Neuronal stem cell (in vitro differentiated cells): ENCODE measurements around the gene STIM1.

Experiments
- DNase-seq: peaks from one replicate; pipeline ENCODE4 v3.0.0-alpha.2; 2013; ENCODE audit warnings: low spot score
- H2AFZ ChIP-seq: one replicate; pipeline ENCODE4 v1.6.1; 2013; ENCODE audit warnings: mild to moderate bottlenecking, low read length, inconsistent platforms
- H2AK5ac ChIP-seq: 2 replicates; pipeline ENCODE4 v1.6.1; 2013; ENCODE audit warnings: low read depth, mild to moderate bottlenecking, inconsistent platforms, low read length, moderate library complexity, mixed read lengths
- H2BK120ac ChIP-seq: 2 replicates; pipeline ENCODE4 v1.6.1; 2013; ENCODE audit warnings: low read depth, mild to moderate bottlenecking, inconsistent platforms, low read length, moderate library complexity, mixed read lengths
- H2BK12ac ChIP-seq: one replicate; pipeline ENCODE4 v1.6.1; 2013; ENCODE audit warnings: low read length, inconsistent platforms
- H2BK15ac ChIP-seq: 2 replicates; pipeline ENCODE4 v1.6.1; 2013; ENCODE audit warnings: mild to moderate bottlenecking, low read length, inconsistent platforms, mixed read lengths
- H2BK5ac ChIP-seq: one replicate; pipeline ENCODE4 v1.6.1; 2013; ENCODE audit warnings: inconsistent platforms, mild to moderate bottlenecking, low read length, moderate library complexity
- H3K14ac ChIP-seq: one replicate; pipeline ENCODE4 v1.6.1; 2013; ENCODE audit warnings: low read length, inconsistent platforms
- H3K18ac ChIP-seq: 2 replicates; pipeline ENCODE4 v1.6.1; 2013; ENCODE audit warnings: low read length, inconsistent platforms
- H3K23ac ChIP-seq: 2 replicates; pipeline ENCODE4 v1.6.1; 2013; ENCODE audit warnings: low read depth, mild to moderate bottlenecking, mixed read lengths, low read length, inconsistent platforms; ENCODE audit not compliant: poor library complexity
- H3K27ac ChIP-seq: replicated peaks from 3 replicates; pipeline ENCODE4 v1.5.1; 2013; ENCODE audit warnings: low read length, inconsistent platforms
- H3K27me3 ChIP-seq, 3 experiments: 2 replicates each; pipeline ENCODE4 v1.6.1; 2013; ENCODE audit warnings: low read length in 3 of 3, mild to moderate bottlenecking in 2 of 3, inconsistent platforms in 1 of 3, low read depth in 1 of 3, mixed read lengths in 1 of 3, moderate library complexity in 1 of 3; ENCODE audit not compliant: control insufficient read depth in 3 of 3, insufficient read depth in 3 of 3
- H3K36me3 ChIP-seq, 2 donors: replicated peaks in 1 of 2; 2 replicates each; pipeline ENCODE4 v1.6.1; 2013; ENCODE audit warnings: low read length in 2 of 2; ENCODE audit not compliant: control insufficient read depth in 2 of 2, insufficient read depth in 2 of 2
- H3K4ac ChIP-seq: 2 replicates; pipeline ENCODE4 v1.6.1; 2013; ENCODE audit warnings: inconsistent platforms, mild to moderate bottlenecking, low read length, moderate library complexity
- H3K4me1 ChIP-seq, 2 donors: 1 replicate in 1 of 2; 2 replicates in 1 of 2; pipeline ENCODE4 v1.6.1; 2013; ENCODE audit warnings: low read length in 2 of 2, low read depth in 1 of 2; ENCODE audit not compliant: control insufficient read depth in 2 of 2, insufficient read depth in 1 of 2
- H3K4me2 ChIP-seq: one replicate; pipeline ENCODE4 v1.6.1; 2013; ENCODE audit warnings: mild to moderate bottlenecking, low read length, inconsistent platforms; ENCODE audit not compliant: insufficient read depth, poor library complexity, severe bottlenecking
- H3K4me3 ChIP-seq, 2 donors: 2 replicates each; pipeline ENCODE4 v1.5.1; 2013; ENCODE audit warnings: low read length in 2 of 2, mild to moderate bottlenecking in 2 of 2, inconsistent platforms in 1 of 2, moderate library complexity in 1 of 2
- H3K79me1 ChIP-seq: one replicate; pipeline ENCODE4 v1.6.1; 2013; ENCODE audit warnings: low read depth, mild to moderate bottlenecking, inconsistent platforms, low read length, moderate library complexity
- H3K9ac ChIP-seq: one replicate; pipeline ENCODE4 v1.6.1; 2013; ENCODE audit warnings: mild to moderate bottlenecking, low read depth, low read length, inconsistent platforms; ENCODE audit not compliant: poor library complexity
- H3K9me3 ChIP-seq, 2 donors: replicated peaks in 1 of 2; 2 replicates each; pipeline versions ENCODE3 to v1.6.1; 2013; ENCODE audit warnings: low read length in 2 of 2, mild to moderate bottlenecking in 2 of 2, inconsistent platforms in 1 of 2, low read depth in 1 of 2, mixed read lengths in 1 of 2, moderate library complexity in 1 of 2; ENCODE audit not compliant: control insufficient read depth in 2 of 2, insufficient read depth in 1 of 2
- H4K8ac ChIP-seq: one replicate; pipeline ENCODE4 v1.6.1; 2013; ENCODE audit warnings: low read depth, mild to moderate bottlenecking, inconsistent platforms, low read length, moderate library complexity
- H4K91ac ChIP-seq: one replicate; pipeline ENCODE4 v1.6.1; 2013; ENCODE audit warnings: low read length, low read depth, mild to moderate bottlenecking, inconsistent platforms; ENCODE audit not compliant: poor library complexity
- WGBS, 2 donors: extraction: QIAGEN DNeasy Blood & Tissue Kit; methylation state at CpG; one replicate each; pipeline ENCODE4 v1.1.7; 2013; ENCODE audit warnings: missing lambda C conversion rate in 2 of 2, mixed read lengths in 1 of 2; ENCODE audit not compliant: insufficient read length in 2 of 2, insufficient replicate concordance in 1 of 2; ENCODE audit errors: extremely low coverage in 2 of 2; 5-methylcytosine and 5-hydroxymethylcytosine counted together

Gene STIM1

DNA sequence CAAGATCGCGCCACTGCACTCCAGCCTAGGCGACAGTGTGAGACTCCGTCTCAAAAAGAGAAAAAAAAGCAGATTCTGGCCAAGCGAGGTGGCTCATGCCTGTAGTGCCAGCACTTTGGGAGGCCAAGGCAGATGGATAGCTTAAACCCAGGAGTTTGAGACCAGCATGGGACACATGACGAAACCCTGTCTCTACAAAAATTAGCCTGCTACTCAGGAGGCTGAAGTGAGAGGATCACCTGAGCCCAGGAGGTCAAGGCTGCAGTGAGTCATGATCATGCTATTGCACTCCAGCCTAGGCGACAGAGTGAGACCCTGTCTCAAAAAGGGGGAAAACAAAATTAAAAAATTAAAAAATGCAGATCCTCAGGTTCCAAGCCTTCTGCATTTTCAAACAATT, 33.2 kb upstream of the STIM1 start:
- H3K9ac ChIP-seq: no peak overlapping the region
- H3K23ac ChIP-seq: no peak overlapping the region
- no peak overlapping the region for H3K4me3 ChIP-seq
- H2AK5ac ChIP-seq: no peak overlapping the region
- no peak overlapping the region for H2BK5ac ChIP-seq
- H4K8ac ChIP-seq: no peak overlapping the region
- no peak for DNase-seq
- no peak overlapping the region for H2BK120ac ChIP-seq
- H2BK15ac ChIP-seq: no peak overlapping the region
- H3K27me3 ChIP-seq: no peaks in the 10 kb centered on the region
- H3K79me1 ChIP-seq: no peaks in the 10 kb centered on the region
- no peak overlapping the region for H3K18ac ChIP-seq
- H3K9me3 ChIP-seq: no peaks in the 10 kb centered on the region
- no peak overlapping the region for H3K27ac ChIP-seq
- H3K14ac ChIP-seq: no peak overlapping the region
- H4K91ac ChIP-seq: no peak overlapping the region
- H2BK12ac ChIP-seq: no peak overlapping the region
- peaks cover 13 to 56% of the 10 kb centered on the region in 2 donors for H3K36me3 ChIP-seq
- H3K4ac ChIP-seq: no peak overlapping the region
- no peak overlapping the region for H2AFZ ChIP-seq
- peaks cover 0 to 9% of the 10 kb centered on the region in 2 donors for H3K4me1 ChIP-seq
- no CpG with 5 or more reads among the region's 7 CpGs for WGBS, 2 donors
- no peak overlapping the region for H3K4me2 ChIP-seq

DNA sequence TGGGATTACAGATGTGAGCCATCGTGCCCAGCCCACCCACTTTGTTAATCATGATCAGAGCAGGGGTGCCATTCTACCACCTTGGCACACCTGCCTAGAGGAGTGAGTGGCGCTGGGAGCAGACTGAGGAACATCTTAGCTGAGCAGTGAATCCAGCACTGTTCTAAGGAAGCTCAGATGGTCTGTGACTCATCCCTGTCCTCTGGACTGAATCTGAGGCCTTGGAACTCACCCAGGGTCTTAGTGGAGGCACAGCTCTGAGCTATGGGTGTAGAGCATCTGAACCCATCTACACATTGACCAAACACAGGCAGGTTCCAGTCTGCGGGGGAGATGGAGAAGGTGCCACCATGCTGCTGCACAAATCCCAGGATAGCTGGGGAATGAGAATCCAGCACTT, 32.2 kb upstream of the STIM1 start:
- H3K23ac ChIP-seq: no peak overlapping the region
- H3K14ac ChIP-seq: no peak overlapping the region
- H3K9ac ChIP-seq: no peak overlapping the region
- H3K4me2 ChIP-seq: no peak overlapping the region
- H3K27me3 ChIP-seq: no peaks in the 10 kb centered on the region
- H3K9me3 ChIP-seq: no peaks in the 10 kb centered on the region
- WGBS, 2 donors: no CpG with 5 or more reads among the region's 3 CpGs
- no peak overlapping the region for H4K8ac ChIP-seq
- no peaks in the 10 kb centered on the region for H3K79me1 ChIP-seq
- H2BK15ac ChIP-seq: no peak overlapping the region
- no peak overlapping the region for H3K4me3 ChIP-seq
- H2AK5ac ChIP-seq: no peak overlapping the region
- peaks cover 0 to 11% of the 10 kb centered on the region in 2 donors for H3K4me1 ChIP-seq
- H2BK12ac ChIP-seq: no peak overlapping the region
- H4K91ac ChIP-seq: no peak overlapping the region
- DNase-seq: no peak
- H2BK120ac ChIP-seq: no peak overlapping the region
- H3K27ac ChIP-seq: no peak overlapping the region
- H3K4ac ChIP-seq: no peak overlapping the region
- H2BK5ac ChIP-seq: no peak overlapping the region
- H2AFZ ChIP-seq: no peak overlapping the region
- peaks cover 22 to 61% of the 10 kb centered on the region in 2 donors for H3K36me3 ChIP-seq
- no peak overlapping the region for H3K18ac ChIP-seq

DNA sequence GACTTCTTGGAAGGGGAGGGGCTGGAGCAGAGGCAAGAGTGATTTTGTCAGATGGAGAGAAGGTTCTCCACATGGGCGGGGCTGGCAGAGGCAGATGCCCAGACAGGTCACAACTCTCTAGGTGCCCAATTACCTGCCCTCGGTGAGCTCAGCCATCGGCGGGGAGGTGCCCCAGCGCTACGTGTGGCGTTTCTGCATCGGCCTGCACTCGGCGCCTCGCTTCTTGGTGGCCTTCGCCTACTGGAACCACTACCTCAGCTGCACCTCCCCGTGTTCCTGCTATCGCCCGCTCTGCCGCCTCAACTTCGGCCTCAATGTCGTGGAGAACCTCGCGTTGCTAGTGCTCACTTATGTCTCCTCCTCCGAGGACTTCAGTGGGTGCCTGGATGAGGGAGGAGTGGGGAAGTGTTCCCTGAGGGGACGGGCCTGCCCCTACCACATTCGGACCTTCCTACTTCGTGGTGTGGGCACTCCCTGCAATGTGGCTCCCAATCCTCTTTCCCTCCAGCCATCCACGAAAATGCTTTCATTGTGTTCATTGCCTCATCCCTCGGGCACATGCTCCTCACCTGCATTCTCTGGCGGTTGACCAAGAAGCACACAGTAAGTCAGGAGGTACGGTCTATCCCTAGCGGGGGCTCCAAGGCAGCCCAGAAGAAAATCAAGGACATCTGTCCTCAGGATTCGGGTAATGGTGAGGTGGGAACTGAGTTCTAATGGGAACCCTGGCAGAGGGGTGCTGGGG, 31.5 kb upstream of the STIM1 start:
- no peak overlapping the region for H2BK5ac ChIP-seq
- no peak overlapping the region for H3K4me3 ChIP-seq
- H3K27me3 ChIP-seq: no peaks in the 10 kb centered on the region
- DNase-seq: no peak
- peak overlapping the region; percentile 53 for H2BK12ac ChIP-seq
- H2AFZ ChIP-seq: no peak overlapping the region
- H3K9me3 ChIP-seq: no peaks in the 10 kb centered on the region
- H3K4ac ChIP-seq: no peak overlapping the region
- no peak overlapping the region for H4K91ac ChIP-seq
- no peak overlapping the region for H3K18ac ChIP-seq
- H4K8ac ChIP-seq: no peak overlapping the region
- H3K36me3 ChIP-seq: peaks cover 22 to 63% of the 10 kb centered on the region in 2 donors
- no peak overlapping the region for H3K23ac ChIP-seq
- peak overlapping the region; percentile 25 for H3K14ac ChIP-seq
- H3K27ac ChIP-seq: no peak overlapping the region
- H3K9ac ChIP-seq: peak overlapping the region; percentile 50
- H3K79me1 ChIP-seq: no peaks in the 10 kb centered on the region
- no peak overlapping the region for H2BK120ac ChIP-seq
- peaks cover 0 to 11% of the 10 kb centered on the region in 2 donors for H3K4me1 ChIP-seq
- WGBS, 2 donors: no CpG with 5 or more reads among the region's 30 CpGs
- no peak overlapping the region for H3K4me2 ChIP-seq
- peak overlapping the region; percentile 40 for H2AK5ac ChIP-seq
- H2BK15ac ChIP-seq: no peak overlapping the region

DNA sequence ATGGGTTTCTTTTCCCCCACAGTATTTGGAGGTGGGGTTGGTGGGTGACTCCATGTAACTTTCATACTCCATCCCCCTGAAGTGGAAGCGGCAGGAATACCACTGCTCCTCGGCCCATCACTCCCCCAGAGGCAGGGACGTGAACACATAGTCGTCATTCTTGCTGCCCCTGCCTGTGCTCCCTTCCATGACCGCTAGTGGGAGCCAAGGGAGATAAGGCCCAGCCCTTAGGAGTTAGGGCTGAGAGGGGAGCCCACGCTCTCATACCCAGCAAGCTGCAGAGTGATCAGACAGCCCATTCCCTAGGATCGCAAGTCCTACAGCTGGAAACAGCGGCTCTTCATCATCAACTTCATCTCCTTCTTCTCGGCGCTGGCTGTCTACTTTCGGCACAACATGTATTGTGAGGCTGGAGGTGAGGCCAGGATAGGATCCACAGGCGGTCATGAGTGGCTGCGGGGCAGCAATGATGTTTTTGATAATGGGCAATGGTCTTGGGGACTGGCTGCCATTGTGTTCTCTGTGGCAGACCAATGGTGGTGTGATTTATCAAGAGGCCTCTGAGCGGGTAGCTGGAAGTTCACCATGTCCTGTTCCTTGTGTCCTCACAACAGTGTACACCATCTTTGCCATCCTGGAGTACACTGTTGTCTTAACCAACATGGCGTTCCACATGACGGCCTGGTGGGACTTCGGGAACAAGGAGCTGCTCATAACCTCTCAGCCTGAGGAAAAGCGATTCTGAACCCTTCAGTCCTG, 30.6 kb upstream of the STIM1 start:
- peak overlapping the region; percentile 82 for H3K23ac ChIP-seq
- H3K4ac ChIP-seq: no peak overlapping the region
- H2BK12ac ChIP-seq: no peak overlapping the region
- H3K27me3 ChIP-seq: no peaks in the 10 kb centered on the region
- peak overlapping the region; percentile 48 for H4K8ac ChIP-seq
- peaks cover 22 to 67% of the 10 kb centered on the region in 2 donors for H3K36me3 ChIP-seq
- peak overlapping the region; percentile 29 for H3K18ac ChIP-seq
- no peak for DNase-seq
- peak overlapping the region; percentile 88 for H4K91ac ChIP-seq
- no peak overlapping the region for H2AK5ac ChIP-seq
- no peak overlapping the region for H2BK5ac ChIP-seq
- no peaks in the 10 kb centered on the region for H3K9me3 ChIP-seq
- H3K27ac ChIP-seq: no peak overlapping the region
- peak overlapping the region; percentile 6 for H2BK15ac ChIP-seq
- H2BK120ac ChIP-seq: peak overlapping the region; percentile 61
- H3K14ac ChIP-seq: no peak overlapping the region
- no peaks in the 10 kb centered on the region for H3K79me1 ChIP-seq
- H3K4me3 ChIP-seq: no peak overlapping the region
- H2AFZ ChIP-seq: no peak overlapping the region
- peak overlapping the region; percentile 9 for H3K9ac ChIP-seq
- H3K4me1 ChIP-seq: peaks cover 0 to 11% of the 10 kb centered on the region in 2 donors
- no peak overlapping the region for H3K4me2 ChIP-seq
- WGBS, 2 donors: no CpG with 5 or more reads among the region's 18 CpGs
